Measurements from ENCODE around the gene APBB2.

The APBB2 gene

DNA sequence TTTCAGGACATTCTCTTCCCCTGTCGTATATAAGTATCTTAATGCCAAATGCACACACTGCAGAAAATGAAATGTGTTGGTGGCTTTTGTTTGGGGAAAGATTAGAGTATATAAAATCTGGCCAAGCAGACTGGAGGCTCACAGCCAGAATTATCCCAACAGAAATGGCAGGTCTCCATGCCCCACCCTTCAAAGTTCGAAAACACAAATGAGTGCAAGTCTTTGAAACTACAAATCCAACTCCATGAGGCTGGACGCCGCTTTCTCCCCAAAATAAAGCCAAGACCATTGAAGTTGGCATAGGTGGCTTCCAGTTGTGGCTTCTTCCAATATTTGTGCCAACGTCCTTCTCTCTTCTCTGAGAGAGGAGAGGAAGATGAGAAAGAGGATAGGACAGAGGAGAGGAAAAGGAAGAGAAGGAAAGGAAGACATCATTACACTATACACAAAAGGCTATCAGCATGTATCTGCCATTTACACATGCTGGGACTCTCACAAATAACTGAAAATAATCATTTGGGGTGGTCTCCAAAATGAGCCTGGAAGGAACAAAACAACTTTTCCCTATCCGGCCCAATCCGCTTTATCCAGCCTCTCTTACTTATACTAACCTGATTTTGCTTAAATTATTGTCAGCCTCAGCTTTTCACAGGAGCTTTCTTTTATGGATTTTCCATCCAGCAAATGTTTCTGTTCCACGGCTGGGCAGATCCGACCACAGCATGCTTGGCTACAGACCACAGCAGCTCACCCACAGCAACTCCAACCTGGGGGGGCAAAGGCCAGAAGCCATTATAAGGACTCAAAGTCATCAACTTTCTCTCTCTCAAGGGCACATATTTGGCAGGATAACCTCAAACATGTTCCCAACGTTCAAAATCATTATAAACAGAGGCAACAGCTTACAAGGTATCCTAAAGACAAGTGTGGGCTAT, 71.7 kb downstream of the APBB2 start:
- DNase-seq (ENCODE audit: low spot score), result no peak
- in situ Hi-C loops (cut with MboI; ENCODE audit: low sequenced_read_pairs, unreplicated experiment), result no loop called here
- TF ChIP-seq, protein P1, sequence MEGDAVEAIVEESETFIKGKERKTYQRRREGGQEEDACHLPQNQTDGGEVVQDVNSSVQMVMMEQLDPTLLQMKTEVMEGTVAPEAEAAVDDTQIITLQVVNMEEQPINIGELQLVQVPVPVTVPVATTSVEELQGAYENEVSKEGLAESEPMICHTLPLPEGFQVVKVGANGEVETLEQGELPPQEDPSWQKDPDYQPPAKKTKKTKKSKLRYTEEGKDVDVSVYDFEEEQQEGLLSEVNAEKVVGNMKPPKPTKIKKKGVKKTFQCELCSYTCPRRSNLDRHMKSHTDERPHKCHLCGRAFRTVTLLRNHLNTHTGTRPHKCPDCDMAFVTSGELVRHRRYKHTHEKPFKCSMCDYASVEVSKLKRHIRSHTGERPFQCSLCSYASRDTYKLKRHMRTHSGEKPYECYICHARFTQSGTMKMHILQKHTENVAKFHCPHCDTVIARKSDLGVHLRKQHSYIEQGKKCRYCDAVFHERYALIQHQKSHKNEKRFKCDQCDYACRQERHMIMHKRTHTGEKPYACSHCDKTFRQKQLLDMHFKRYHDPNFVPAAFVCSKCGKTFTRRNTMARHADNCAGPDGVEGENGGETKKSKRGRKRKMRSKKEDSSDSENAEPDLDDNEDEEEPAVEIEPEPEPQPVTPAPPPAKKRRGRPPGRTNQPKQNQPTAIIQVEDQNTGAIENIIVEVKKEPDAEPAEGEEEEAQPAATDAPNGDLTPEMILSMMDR (IDR thresholded peaks at IDR 0.05; ENCODE audit: borderline replicate concordance, control extremely low read depth, extremely low read depth, insufficient read depth, missing control alignments), result no peak

DNA sequence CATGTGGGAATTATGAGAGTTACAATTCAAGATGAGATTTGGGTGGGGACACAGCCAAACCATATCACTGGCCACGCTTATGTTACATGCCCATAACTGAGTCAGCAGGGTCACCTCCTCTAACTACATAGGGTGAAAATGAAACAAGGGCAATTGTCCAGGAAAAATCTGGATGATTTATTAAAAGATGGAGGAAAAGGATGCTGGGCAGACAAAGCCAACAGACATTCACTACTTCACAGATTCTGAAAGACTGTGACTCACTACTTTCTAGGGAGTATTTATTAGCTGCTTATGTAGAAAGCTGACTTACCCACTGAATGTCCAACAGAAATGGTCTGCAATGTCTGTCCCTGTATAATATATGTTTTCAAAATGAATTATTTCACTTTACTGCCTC, 72.4 kb downstream of the APBB2 start:
- in situ Hi-C loops (cut with MboI; ENCODE audit: low sequenced_read_pairs, unreplicated experiment), result no loop called here
- TF ChIP-seq, protein P1 (IDR thresholded peaks at IDR 0.05; ENCODE audit: borderline replicate concordance, control extremely low read depth, extremely low read depth, insufficient read depth, missing control alignments), result no peak
- no peak for DNase-seq (ENCODE audit: low spot score)

DNA sequence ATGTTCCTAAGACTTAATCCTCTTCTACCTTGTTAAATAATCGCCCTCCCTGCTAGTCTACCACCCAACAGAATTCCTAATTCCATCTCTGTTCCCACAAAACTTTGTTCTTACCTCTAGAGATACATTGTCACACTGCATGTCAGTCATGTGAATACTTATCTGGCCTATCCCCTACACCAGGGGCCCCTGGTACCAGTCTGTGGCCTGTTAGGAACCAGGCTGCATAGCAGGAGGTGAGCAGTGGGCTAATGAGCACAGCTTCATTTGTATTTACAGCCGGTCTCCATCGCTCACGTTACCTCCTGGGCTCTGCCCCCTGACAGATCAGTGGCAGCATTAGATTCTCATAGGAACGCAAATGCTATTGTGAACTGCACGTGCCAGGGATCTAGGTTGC, 73.9 kb downstream of the APBB2 start:
- TF ChIP-seq, protein P1 (IDR thresholded peaks at IDR 0.05; ENCODE audit: borderline replicate concordance, control extremely low read depth, extremely low read depth, insufficient read depth, missing control alignments), result no peak

DNA sequence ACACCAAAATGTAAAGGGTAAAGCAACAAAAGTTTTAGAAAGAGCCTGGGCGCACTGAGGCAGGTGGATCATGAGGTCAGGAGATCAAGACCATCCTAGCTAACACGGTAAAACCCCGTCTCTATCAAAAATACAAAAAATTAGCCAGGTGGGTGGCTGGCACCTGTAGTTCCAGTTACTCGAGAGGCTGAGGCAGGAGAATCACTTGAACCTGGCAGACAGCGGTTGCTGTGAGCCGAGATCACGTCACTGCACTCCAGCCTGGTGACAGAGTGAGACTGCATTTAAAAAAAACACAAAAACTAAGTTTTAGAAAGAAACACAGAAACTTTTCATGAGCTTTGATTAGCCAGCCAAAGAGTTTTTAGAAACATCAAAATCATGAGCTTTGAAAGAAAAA, 76.5 kb downstream of the APBB2 start:
- no peak for DNase-seq (ENCODE audit: low spot score)
- in situ Hi-C loops (cut with MboI; ENCODE audit: low sequenced_read_pairs, unreplicated experiment), result no loop called here
- TF ChIP-seq, protein P1 (IDR thresholded peaks at IDR 0.05; ENCODE audit: borderline replicate concordance, control extremely low read depth, extremely low read depth, insufficient read depth, missing control alignments), result no peak

More for the DNA sequence above, 73.9 kb downstream of the APBB2 start:
- in situ Hi-C loops (cut with MboI; ENCODE audit: low sequenced_read_pairs, unreplicated experiment), result no loop called here
- no peak for DNase-seq (ENCODE audit: low spot score)

DNA sequence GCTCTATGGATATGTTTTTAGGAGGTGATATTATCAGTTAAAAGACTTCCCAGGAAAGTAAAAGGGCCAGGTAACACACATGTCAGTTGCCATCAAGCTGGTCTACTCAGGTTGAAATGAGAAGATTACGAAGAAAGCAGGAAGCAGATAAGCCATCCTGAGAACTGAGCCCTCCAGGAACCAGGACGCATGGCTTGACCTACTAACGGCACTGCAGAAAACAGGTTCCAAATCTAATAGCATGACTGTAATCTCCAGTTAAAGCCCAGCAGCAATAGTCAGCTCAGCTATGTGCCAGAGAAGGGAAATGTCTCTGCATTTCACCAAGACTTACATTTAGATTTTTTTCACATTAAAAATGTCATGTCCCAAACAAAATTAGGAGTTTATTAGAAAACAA, 77.9 kb downstream of the APBB2 start:
- TF ChIP-seq, protein P1 (IDR thresholded peaks at IDR 0.05; ENCODE audit: borderline replicate concordance, control extremely low read depth, extremely low read depth, insufficient read depth, missing control alignments), result no peak
- in situ Hi-C loops (cut with MboI; ENCODE audit: low sequenced_read_pairs, unreplicated experiment), result no loop called here
- DNase-seq (ENCODE audit: low spot score), result no peak

DNA sequence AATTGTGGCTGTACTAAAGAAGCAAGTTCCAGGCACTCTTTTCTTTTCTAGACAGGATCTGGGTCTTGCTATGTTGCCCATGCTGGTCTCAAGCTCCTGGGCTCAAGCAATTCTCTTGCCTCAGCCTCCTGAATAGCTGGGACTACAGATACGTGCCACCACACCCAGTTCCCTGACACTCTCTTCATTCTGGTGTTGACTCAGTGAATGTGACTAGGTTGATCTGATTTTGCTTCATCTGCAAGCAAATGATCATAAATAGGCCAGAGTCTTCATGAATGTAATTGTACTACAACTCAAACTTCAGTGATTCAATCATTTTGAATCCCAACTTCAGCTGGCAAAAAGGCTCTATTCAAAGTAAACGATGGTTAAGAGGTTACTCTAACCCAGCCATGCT, 78.5 kb downstream of the APBB2 start:
- TF ChIP-seq, protein P1 (IDR thresholded peaks at IDR 0.05; ENCODE audit: borderline replicate concordance, control extremely low read depth, extremely low read depth, insufficient read depth, missing control alignments), result no peak
- no peak for DNase-seq (ENCODE audit: low spot score)
- in situ Hi-C loops (cut with MboI; ENCODE audit: low sequenced_read_pairs, unreplicated experiment), result no loop called here

Data from GM13976 (cell line).